Measurements from ENCODE around the gene CRYBA2.

The CRYBA2 gene

GRCh38 chr2:218993345-218994315 is at the start of gene CRYBA2:
TSS of gene CRYBA2 (minus strand) at chr2:218993422. CDS start at chr2:218993176, 246 bp downstream.
- DNase-seq: no peak

GRCh38 chr2:219042750-219043149 is 49.5 kb upstream of the CRYBA2 start:
- DNase-seq: no peak

- DNase-seq: no peak
Measured at GRCh38 chr2:219042157-219042556, 48.9 kb upstream of the CRYBA2 start.

- no peak for DNase-seq
Measured at GRCh38 chr2:219041252-219041651, 48.0 kb upstream of the CRYBA2 start, which contains the start of gene CFAP65. TSS of gene CFAP65 (minus strand) at chr2:219041516. CDS start at chr2:219039048, 2,468 bp downstream.

GRCh38 chr2:219038600-219038999 is 45.4 kb upstream of the CRYBA2 start:
- DNase-seq: no peak

GRCh38 chr2:219037783-219038499 is 44.7 kb upstream of the CRYBA2 start:
- no peak for DNase-seq

GRCh38 chr2:219035942-219036341 is 42.7 kb upstream of the CRYBA2 start:
- no peak for DNase-seq

- no peak for DNase-seq
Measured at GRCh38 chr2:219034823-219035222, 41.6 kb upstream of the CRYBA2 start.

GRCh38 chr2:219032051-219032745 is 39.0 kb upstream of the CRYBA2 start:
- DNase-seq: no peak

GRCh38 chr2:219031005-219031738 is 38.0 kb upstream of the CRYBA2 start:
- DNase-seq: no peak

GRCh38 chr2:219030177-219030940 is 37.1 kb upstream of the CRYBA2 start:
- no peak for DNase-seq

- peak; percentile 71 for DNase-seq
Measured at GRCh38 chr2:219029829-219030165, 36.6 kb upstream of the CRYBA2 start.

GRCh38 chr2:219028996-219029828 is 36.0 kb upstream of the CRYBA2 start:
- no peak for DNase-seq

- no peak for DNase-seq
Measured at GRCh38 chr2:219028141-219028540, 34.9 kb upstream of the CRYBA2 start.

- DNase-seq: no peak
Measured at GRCh38 chr2:219027511-219028055, 34.4 kb upstream of the CRYBA2 start.

GRCh38 chr2:219026946-219027345 is 33.7 kb upstream of the CRYBA2 start:
- DNase-seq: no peak

GRCh38 chr2:219025637-219026585 is 32.7 kb upstream of the CRYBA2 start:
- no peak for DNase-seq

GRCh38 chr2:219024059-219024458 is 30.8 kb upstream of the CRYBA2 start:
- DNase-seq: no peak

- no peak for DNase-seq
Measured at GRCh38 chr2:219023045-219023605, 29.9 kb upstream of the CRYBA2 start.

Data from activated gamma-delta T cell treated with Interleukin-2 at 50 U/mL for 16 hours (primary cell).